Esophagus squamous epithelium (tissue), 5 donors: Measurements from ENCODE around the gene SHISA5. TPM values are rescaled to one million over a fixed set of nuclear protein-coding genes. Genes with fewer than 3 reads are reported as not detected.
"Not testable (repeated sequence)": the region's sequence is repeated elsewhere in the genome, so short reads cannot be mapped to it uniquely, and the experiment has no call there.

Experiments
- DNase-seq: peaks from one replicate; lab custom pipeline; 2025; lab: John Stamatoyannopoulos, UW
- H3K27ac ChIP-seq, 4 donors: fragments of 200-600 bp; sonication (generic); one replicate each; pipeline ENCODE4 v1.5.1; 2016 to 2019; ENCODE audit warnings: mild to moderate bottlenecking in 1 of 4
- H3K27me3 ChIP-seq, 4 donors: fragments of 200-600 bp; sonication (generic); 1 replicate in 3 of 4; 2 replicates in 1 of 4; pipeline versions ENCODE4 v1.5.1 to v1.6.0; 2017 to 2021; ENCODE audit warnings: antibody characterized with exemption in 1 of 4
- H3K36me3 ChIP-seq, 3 donors: fragments of 200-600 bp; sonication (generic); one replicate each; pipeline ENCODE4 v1.5.1; 2016 to 2019
- H3K4me1 ChIP-seq, 3 donors: fragments of 200-600 bp; sonication (generic); one replicate each; pipeline ENCODE4 v1.5.1; 2017 to 2019
- H3K4me3 ChIP-seq, 4 donors: fragments of 200-600 bp; sonication (generic); 1 replicate in 3 of 4; 2 replicates in 1 of 4; pipeline ENCODE4 v1.5.1; 2016 to 2019; ENCODE audit warnings: mild to moderate bottlenecking in 2 of 4, moderate library complexity in 1 of 4
- H3K9me3 ChIP-seq, 3 donors: fragments of 200-600 bp; sonication (generic); one replicate each; pipeline ENCODE4 v1.5.1; 2016 to 2019
- CTCF ChIP-seq, 6 experiments: fragments of 450-650 bp in 4 of 6; fragments of 200-600 bp in 2 of 6; sonication (generic) in 2 of 6; IDR thresholded peaks; one replicate each; pipeline ENCODE4 v1.5.1; 2016 to 2019; ENCODE audit warnings: antibody characterized with exemption in 6 of 6, mild to moderate bottlenecking in 4 of 6, moderate library complexity in 4 of 6
- POLR2A ChIP-seq, 4 donors: fragments of 450-650 bp; IDR thresholded peaks; one replicate each; pipeline ENCODE4 v1.6.1; 2017; ENCODE audit warnings: antibody characterized with exemption in 4 of 4, mild to moderate bottlenecking in 4 of 4, moderate library complexity in 3 of 4
- WGBS, 2 donors: methylation state at CpG; one replicate each; pipeline ENCODE4 v1.1.5; 2018; 5-methylcytosine and 5-hydroxymethylcytosine counted together
- intact Hi-C: fragments of 100-400 bp; cut with DNase I; formaldehyde crosslinking; loops from one replicate; pipeline ENCODE4 v1.15.0; 2022
- total RNA-seq, 4 donors: library from RNA; depleted of rRNA; stranded (reverse); fragments of >200 nt; gene quantifications; one replicate each; pipeline ENCODE4 v1.1.0, GENCODE V29; 2016
- donor health status: DM: yes; HTN: yes; CAD: no.

SHISA5 gene, protein sequence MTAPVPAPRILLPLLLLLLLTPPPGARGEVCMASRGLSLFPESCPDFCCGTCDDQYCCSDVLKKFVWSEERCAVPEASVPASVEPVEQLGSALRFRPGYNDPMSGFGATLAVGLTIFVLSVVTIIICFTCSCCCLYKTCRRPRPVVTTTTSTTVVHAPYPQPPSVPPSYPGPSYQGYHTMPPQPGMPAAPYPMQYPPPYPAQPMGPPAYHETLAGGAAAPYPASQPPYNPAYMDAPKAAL
- total RNA-seq = 100 to 1,000 TPM in 2 of 4 donors, 10 to 100 TPM in 2; 71.8 to 138 (median 115) TPM

DNA sequence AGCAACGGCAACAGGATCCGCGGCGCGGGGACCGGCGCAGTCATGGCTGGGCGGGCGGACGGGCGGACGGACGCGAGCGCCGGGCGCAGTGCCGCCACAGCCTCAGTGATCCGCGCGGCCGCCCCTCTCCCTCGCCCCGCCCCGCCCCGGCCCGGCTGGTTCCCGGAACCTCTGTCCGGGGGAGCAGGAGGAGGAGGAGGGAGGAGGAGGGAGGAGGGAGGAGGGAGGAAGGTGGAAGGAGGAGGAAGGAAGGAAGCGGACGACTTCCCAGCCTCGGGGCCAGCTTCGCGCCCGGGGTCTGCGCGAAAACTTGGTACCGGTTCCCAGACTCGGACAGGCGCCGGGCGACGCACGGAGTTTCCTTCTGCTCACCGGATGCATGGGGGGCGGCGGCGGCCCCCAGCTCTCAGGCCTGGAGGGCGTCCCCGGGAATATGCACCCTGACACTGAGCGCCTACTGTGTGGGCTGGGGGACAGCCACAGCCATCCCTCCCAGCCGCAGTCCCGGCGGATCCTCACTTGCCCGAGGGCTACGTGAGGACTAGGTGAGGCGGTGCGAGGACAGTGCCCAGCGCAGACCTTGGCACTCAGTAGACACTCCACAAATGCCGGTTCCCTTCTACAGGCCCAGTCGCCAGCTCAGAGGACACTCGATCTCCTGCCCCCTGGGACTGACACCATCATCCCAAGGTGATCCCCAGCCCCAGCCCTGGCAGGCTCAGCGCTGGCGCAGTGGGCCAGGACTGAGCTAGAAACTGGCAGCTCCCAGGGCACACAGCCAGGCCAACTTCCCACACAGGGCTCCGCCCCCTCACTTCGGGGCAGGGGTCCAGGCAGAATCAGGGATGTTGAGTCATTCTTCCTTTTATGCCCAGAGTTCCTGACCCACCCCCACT, at the start of gene SHISA5:
Gene SHISA5, minus strand, starts transcription at position 124 of the 896 bp plus-strand sequence. Its CDS starts 80 bp downstream, at position 44.
- H3K4me1 ChIP-seq = peaks cover 35 to 86% (median 59%) of the 10 kb centered on the region in 3 donors
- no peak for DNase-seq
- no peaks in the 10 kb centered on the region for H3K27me3 ChIP-seq
- intact Hi-C loops = loop anchor here (5.0 kb wide), 1 partner anchor 37 kb away; a partner anchor contains a TSS
- TF ChIP-seq POLR2A (IDR thresholded peaks at IDR 0.05) (peak in 2 of 4 donors; percentile 18 to 56), CTCF (IDR thresholded peaks at IDR 0.05) (no peak)
- WGBS, 2 donors = 1 to 5% methylated on average over 5 to 29 of the region's 66 CpGs
- H3K9me3 ChIP-seq = no peaks in the 10 kb centered on the region
- H3K4me3 ChIP-seq = peak within 1 kb of the TSS; percentile 69 to 89 (median 73)
- peaks cover 0 to 16% (median 0%) of the 10 kb centered on the region in 3 donors for H3K36me3 ChIP-seq
- H3K27ac ChIP-seq = peak within 1 kb of the TSS; percentile 95 to 99 (median 96)

- Histone ChIP-seq H3K27me3 (no peaks in the 10 kb centered on the region), H3K36me3 (peaks cover 0 to 11% (median 0%) of the 10 kb centered on the region in 3 donors), H3K4me1 (peaks cover 17 to 52% (median 22%) of the 10 kb centered on the region in 3 donors), H3K27ac (no peak overlapping the region), H3K4me3 (no peak overlapping the region), H3K9me3 (no peaks in the 10 kb centered on the region)
- WGBS, 2 donors = 85 to 94% methylated on average over 5 of the region's 5 CpGs
- intact Hi-C loops = loop anchor here (5.0 kb wide), 1 partner anchor 91 kb away; no protein-coding TSS in a partner anchor
- no peak for DNase-seq
- TF ChIP-seq CTCF (IDR thresholded peaks at IDR 0.05) (no peak), POLR2A (IDR thresholded peaks at IDR 0.05) (no peak)
Observed at GRCh38 chr3:48553361-48553760, 49.4 kb upstream of the SHISA5 start.

GRCh38 chr3:48552111-48552951, 48.4 kb upstream of the SHISA5 start:
- no peak for TF ChIP-seq POLR2A (IDR thresholded peaks at IDR 0.05)
- Histone ChIP-seq H3K36me3 (peaks cover 0 to 19% (median 6%) of the 10 kb centered on the region in 3 donors), H3K9me3 (no peaks in the 10 kb centered on the region), H3K4me1 (peaks cover 17 to 45% (median 17%) of the 10 kb centered on the region in 3 donors), H3K27me3 (no peaks in the 10 kb centered on the region), H3K4me3 (no peak overlapping the region), H3K27ac (no peak overlapping the region)
- 83 to 92% methylated on average over 5 of the region's 14 CpGs for WGBS, 2 donors
- intact Hi-C loops = loop anchor here (5.0 kb wide), 1 partner anchor 90 kb away; no protein-coding TSS in a partner anchor
- DNase-seq = no peak

- WGBS, 2 donors = 92% methylated on average over 6 of the region's 7 CpGs; no CpG with 5 or more reads in 1 of the 2 donors
- not testable (repeated sequence) for H3K4me3 ChIP-seq, H3K9me3 ChIP-seq, DNase-seq, H3K27ac ChIP-seq, H3K27me3 ChIP-seq
- H3K36me3 ChIP-seq = peaks cover 0 to 26% (median 6%) of the 10 kb centered on the region in 3 donors
- peaks cover 14 to 41% (median 17%) of the 10 kb centered on the region in 3 donors for H3K4me1 ChIP-seq
- intact Hi-C loops = loop anchor here (5.0 kb wide), 1 partner anchor 89 kb away; no protein-coding TSS in a partner anchor
Observed at GRCh38 chr3:48551651-48552050, 47.7 kb upstream of the SHISA5 start.

DNA sequence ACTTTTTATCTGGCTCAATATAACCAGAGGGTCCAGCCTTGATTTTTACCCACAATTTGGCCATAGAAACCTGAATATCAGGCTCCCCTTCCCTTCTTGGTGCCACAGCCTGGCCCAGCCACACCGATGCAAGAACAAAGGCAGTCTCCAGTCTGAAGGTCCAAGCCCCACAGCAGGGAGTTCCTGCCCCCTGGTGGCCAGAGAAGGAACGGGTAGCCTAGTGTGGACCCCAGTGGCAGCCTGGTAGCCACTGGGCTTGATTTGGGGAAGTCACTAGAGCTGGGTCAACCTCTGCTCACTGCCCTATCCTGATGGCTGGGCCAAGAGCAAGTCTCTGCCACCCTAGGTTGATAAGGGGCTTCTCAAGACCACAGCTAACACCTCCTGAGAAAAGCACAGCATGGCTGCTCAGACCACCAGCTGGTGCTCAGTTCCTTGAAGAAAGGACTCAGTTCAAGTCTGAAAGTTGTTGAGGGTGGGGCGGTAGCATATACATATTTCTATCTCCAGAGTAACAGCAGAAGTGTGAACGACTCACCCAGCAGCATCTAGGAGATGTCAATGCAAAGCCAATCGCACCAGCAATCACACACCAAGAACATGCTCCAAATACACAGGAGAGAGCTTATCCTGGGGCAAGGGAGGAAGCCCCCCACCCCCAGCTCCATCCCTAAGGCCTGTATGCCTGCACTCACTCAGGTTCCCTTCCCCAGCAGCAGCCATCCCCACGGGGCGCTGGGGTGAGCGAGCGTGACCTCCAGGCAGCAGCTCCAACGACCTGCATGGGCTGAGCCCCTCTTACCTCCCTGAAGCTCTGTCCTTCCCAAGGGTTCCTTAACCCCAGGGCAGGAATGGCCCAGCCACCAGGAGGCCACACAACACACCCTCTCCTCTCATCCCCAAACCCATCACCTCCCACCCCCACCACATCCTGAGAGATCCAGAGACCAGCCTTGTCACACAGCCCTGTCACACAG, 45.0 kb upstream of the SHISA5 start:
- intact Hi-C loops = no loop called here
- peaks cover 0 to 36% (median 6%) of the 10 kb centered on the region in 3 donors for H3K36me3 ChIP-seq
- DNase-seq = no peak

More for the DNA sequence above, 45.0 kb upstream of the SHISA5 start:
- no peak overlapping the region for H3K4me3 ChIP-seq
- no peak for TF ChIP-seq POLR2A (IDR thresholded peaks at IDR 0.05)
- peak; percentile 88 to 98 (median 97) for TF ChIP-seq CTCF (IDR thresholded peaks at IDR 0.05)
- peaks cover 0 to 20% (median 9%) of the 10 kb centered on the region in 3 donors for H3K4me1 ChIP-seq
- 33 to 88% methylated on average over 3 to 6 of the region's 10 CpGs for WGBS, 2 donors
- peak overlapping the region in 2 of 4 donors; percentile 20 to 25 for H3K27ac ChIP-seq
- no peaks in the 10 kb centered on the region for H3K27me3 ChIP-seq
- no peaks in the 10 kb centered on the region for H3K9me3 ChIP-seq
